Endothelial cell (in vitro differentiated cells): ENCODE measurements around the gene MGAT4C. TPM values are rescaled to one million over a fixed set of nuclear protein-coding genes. Genes with fewer than 3 reads are reported as not detected.

Experiments used
- DNase-seq: peaks from one replicate; pipeline ENCODE4 v3.0.0; 2021; ENCODE audit warnings: low spot score
- H3K27ac Mint-ChIP-seq: one replicate; pipeline ENCODE4 v1.8.0; 2021; ENCODE audit warnings: mixed read lengths, inconsistent platforms; ENCODE audit not compliant: unreplicated experiment
- H3K27me3 Mint-ChIP-seq: one replicate; pipeline ENCODE4 v1.8.0; 2021; ENCODE audit warnings: mild to moderate bottlenecking, moderate library complexity, mixed read lengths, inconsistent platforms; ENCODE audit not compliant: unreplicated experiment
- H3K36me3 Mint-ChIP-seq: one replicate; pipeline ENCODE4 v1.8.0; 2021; ENCODE audit warnings: mild to moderate bottlenecking, low read depth, mixed read lengths, inconsistent platforms; ENCODE audit not compliant: unreplicated experiment
- H3K4me1 Mint-ChIP-seq: one replicate; pipeline ENCODE4 v1.8.0; 2021; ENCODE audit warnings: mild to moderate bottlenecking, mixed read lengths, inconsistent platforms; ENCODE audit not compliant: unreplicated experiment
- H3K4me3 Mint-ChIP-seq: one replicate; pipeline ENCODE4 v1.8.0; 2021; ENCODE audit warnings: mild to moderate bottlenecking, mixed read lengths, inconsistent platforms; ENCODE audit not compliant: unreplicated experiment
- H3K9me3 Mint-ChIP-seq: one replicate; pipeline ENCODE4 v1.8.0; 2021; ENCODE audit warnings: mixed read lengths, inconsistent platforms; ENCODE audit not compliant: unreplicated experiment
- total RNA-seq: library from RNA; stranded (reverse); fragmentation: NEBNext Ultra II Directional; extraction: Animal tissue kit (Norgen Biotek cat#: 25700); gene quantifications from one replicate; pipeline ENCODE4 v1.2.1, GENCODE V29; 2021; ENCODE audit not compliant: unreplicated experiment
- TF ChIP-seq, protein P1 (sequence below): fragments of 200-600 bp; sonication (generic); IDR thresholded peaks from one replicate; pipeline ENCODE4 v1.5.0; 2021; ENCODE audit warnings: antibody characterized with exemption; ENCODE audit not compliant: unreplicated experiment

Gene MGAT4C
- total RNA-seq, 1 donor from 2014 or later = 1.1 TPM

- Mint-ChIP-seq H3K36me3 (no peaks in the 10 kb centered on the region), H3K4me1 (peaks cover 6% of the 10 kb centered on the region), H3K9me3 (no peaks in the 10 kb centered on the region), H3K27ac (no peak overlapping the region), H3K27me3 (peaks cover 4% of the 10 kb centered on the region), H3K4me3 (no peak overlapping the region)
- no peak for DNase-seq
- TF ChIP-seq, protein P1, sequence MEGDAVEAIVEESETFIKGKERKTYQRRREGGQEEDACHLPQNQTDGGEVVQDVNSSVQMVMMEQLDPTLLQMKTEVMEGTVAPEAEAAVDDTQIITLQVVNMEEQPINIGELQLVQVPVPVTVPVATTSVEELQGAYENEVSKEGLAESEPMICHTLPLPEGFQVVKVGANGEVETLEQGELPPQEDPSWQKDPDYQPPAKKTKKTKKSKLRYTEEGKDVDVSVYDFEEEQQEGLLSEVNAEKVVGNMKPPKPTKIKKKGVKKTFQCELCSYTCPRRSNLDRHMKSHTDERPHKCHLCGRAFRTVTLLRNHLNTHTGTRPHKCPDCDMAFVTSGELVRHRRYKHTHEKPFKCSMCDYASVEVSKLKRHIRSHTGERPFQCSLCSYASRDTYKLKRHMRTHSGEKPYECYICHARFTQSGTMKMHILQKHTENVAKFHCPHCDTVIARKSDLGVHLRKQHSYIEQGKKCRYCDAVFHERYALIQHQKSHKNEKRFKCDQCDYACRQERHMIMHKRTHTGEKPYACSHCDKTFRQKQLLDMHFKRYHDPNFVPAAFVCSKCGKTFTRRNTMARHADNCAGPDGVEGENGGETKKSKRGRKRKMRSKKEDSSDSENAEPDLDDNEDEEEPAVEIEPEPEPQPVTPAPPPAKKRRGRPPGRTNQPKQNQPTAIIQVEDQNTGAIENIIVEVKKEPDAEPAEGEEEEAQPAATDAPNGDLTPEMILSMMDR = no peak
Observed at GRCh38 chr12:86148071-86148470, 108.1 kb downstream of the MGAT4C start.

GRCh38 chr12:86145156-86145555, 111.0 kb downstream of the MGAT4C start:
- TF ChIP-seq, protein P1 = no peak
- H3K9me3 Mint-ChIP-seq = no peaks in the 10 kb centered on the region
- H3K4me3 Mint-ChIP-seq = no peak overlapping the region
- H3K27me3 Mint-ChIP-seq = peaks cover 1% of the 10 kb centered on the region
- no peaks in the 10 kb centered on the region for H3K36me3 Mint-ChIP-seq
- no peaks in the 10 kb centered on the region for H3K4me1 Mint-ChIP-seq
- no peak overlapping the region for H3K27ac Mint-ChIP-seq
- no peak for DNase-seq

GRCh38 chr12:86143162-86143561, 113.0 kb downstream of the MGAT4C start:
- H3K27me3 Mint-ChIP-seq = peaks cover 1% of the 10 kb centered on the region
- no peaks in the 10 kb centered on the region for H3K9me3 Mint-ChIP-seq
- no peaks in the 10 kb centered on the region for H3K36me3 Mint-ChIP-seq
- H3K4me3 Mint-ChIP-seq = no peak overlapping the region
- DNase-seq = no peak
- TF ChIP-seq, protein P1 = no peak
- no peak overlapping the region for H3K27ac Mint-ChIP-seq
- peaks cover 4% of the 10 kb centered on the region for H3K4me1 Mint-ChIP-seq

DNA sequence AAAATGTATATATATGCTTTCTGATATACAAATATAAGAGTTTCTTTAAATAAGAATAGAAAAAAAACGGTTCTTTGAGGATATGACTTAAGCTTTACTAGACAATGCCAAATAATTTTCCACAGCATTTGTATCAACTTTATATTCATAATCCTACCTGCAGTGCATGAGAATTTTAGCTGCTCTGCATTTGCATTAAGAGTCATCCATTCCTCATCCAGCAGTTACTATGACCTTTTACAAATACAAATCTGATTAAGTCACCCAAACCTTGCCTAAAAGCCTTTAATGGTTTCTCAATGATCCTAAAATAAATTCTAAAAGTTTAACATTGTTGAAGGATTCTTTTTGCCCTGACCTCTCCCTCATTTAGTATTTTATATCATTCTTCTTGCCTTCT, 116.5 kb downstream of the MGAT4C start:
- Mint-ChIP-seq H3K4me3 (no peak overlapping the region), H3K9me3 (no peaks in the 10 kb centered on the region), H3K36me3 (no peaks in the 10 kb centered on the region), H3K4me1 (peaks cover 11% of the 10 kb centered on the region), H3K27ac (no peak overlapping the region), H3K27me3 (no peaks in the 10 kb centered on the region)
- no peak for DNase-seq
- TF ChIP-seq, protein P1 = no peak

GRCh38 chr12:86138770-86139169, 117.4 kb downstream of the MGAT4C start:
- Mint-ChIP-seq H3K27me3 (no peaks in the 10 kb centered on the region), H3K4me3 (no peak overlapping the region), H3K4me1 (peaks cover 11% of the 10 kb centered on the region), H3K27ac (peak overlapping the region; percentile 70), H3K9me3 (no peaks in the 10 kb centered on the region), H3K36me3 (no peaks in the 10 kb centered on the region)
- TF ChIP-seq, protein P1 = no peak
- DNase-seq = no peak
